IMR-90 (cell line): ENCODE results near the gene SAMM50. TPM values are rescaled to one million over a fixed set of nuclear protein-coding genes. Genes with fewer than 3 reads are reported as not detected.

Experiments
- ATAC-seq: fragments of 200-7000 bp; cut with Tn5 transposase; 2 replicates; pipeline ENCODE4 v1.9.1; 2020; ENCODE audit warnings: low read depth, mild to moderate bottlenecking, moderate library complexity
- BruUV-seq: library from RNA; stranded (reverse); fragments of 400-500 nt; replicated peaks from 2 replicates; lab custom pipeline; 2021; lab: Mats Ljungman, UMichigan
- CTCF ChIA-PET: fragments of 300-600 bp; formaldehyde crosslinking; extraction: SDS; loops from one replicate; lab custom pipeline; 2021; ENCODE audit warnings: antibody characterized with exemption; lab: Yijun Ruan, JAX
- POLR2A ChIA-PET: fragments of 300-600 bp; sonication (Branson Sonifier 250); formaldehyde crosslinking; loops from one replicate; lab custom pipeline; 2022; ENCODE audit warnings: antibody characterized with exemption; ENCODE audit not compliant: unreplicated experiment; lab: Charles Lee
- DNase-seq: peaks from one replicate; pipeline ENCODE4 v3.0.0; 2013
- H2AFZ ChIP-seq: replicated peaks from 2 replicates; pipeline ENCODE3; 2013; ENCODE audit warnings: low read length, mild to moderate bottlenecking; ENCODE audit not compliant: poor library complexity
- H2AK5ac ChIP-seq: 2 replicates; pipeline ENCODE4 v1.6.1; 2013; ENCODE audit warnings: low read depth, low read length, inconsistent platforms
- H2AK9ac ChIP-seq: replicated peaks from 2 replicates; pipeline ENCODE3; 2013; ENCODE audit warnings: mild to moderate bottlenecking, low read depth, low read length, moderate library complexity; ENCODE audit not compliant: poor library complexity
- H2BK120ac ChIP-seq: 2 replicates; pipeline ENCODE4 v1.6.1; 2013; ENCODE audit warnings: low read depth, low read length, inconsistent platforms
- H2BK15ac ChIP-seq: 3 replicates; pipeline ENCODE4 v1.6.1; 2013; ENCODE audit warnings: low read depth, low read length, inconsistent platforms
- H2BK20ac ChIP-seq: 2 replicates; pipeline ENCODE4 v1.6.1; 2013; ENCODE audit warnings: low read depth, mild to moderate bottlenecking, inconsistent platforms, low read length, moderate library complexity
- H2BK5ac ChIP-seq: 2 replicates; pipeline ENCODE4 v1.6.1; 2013; ENCODE audit warnings: mild to moderate bottlenecking, low read depth, low read length, inconsistent platforms; ENCODE audit not compliant: poor library complexity, severe bottlenecking
- H3K14ac ChIP-seq: replicated peaks from 2 replicates; pipeline ENCODE4 v1.6.1; 2013; ENCODE audit warnings: low read depth, low read length, inconsistent platforms
- H3K18ac ChIP-seq: 2 replicates; pipeline ENCODE4 v1.6.1; 2013; ENCODE audit warnings: low read depth, low read length, control low read depth
- H3K23ac ChIP-seq: 2 replicates; pipeline ENCODE4 v1.6.1; 2013; ENCODE audit warnings: low read depth, low read length, inconsistent platforms
- H3K27ac ChIP-seq: 2 replicates; pipeline ENCODE4 v1.5.1; 2013; ENCODE audit warnings: mild to moderate bottlenecking, control low read depth, low read length; ENCODE audit not compliant: insufficient read depth
- H3K27me3 ChIP-seq: 2 replicates; pipeline ENCODE4 v1.6.1; 2013; ENCODE audit warnings: low read length; ENCODE audit not compliant: control insufficient read depth, insufficient read depth
- H3K36me3 ChIP-seq: 2 replicates; pipeline ENCODE4 v1.6.1; 2013; ENCODE audit warnings: low read length, mixed read lengths; ENCODE audit not compliant: control insufficient read depth, insufficient read depth
- H3K4ac ChIP-seq: 2 replicates; pipeline ENCODE4 v1.6.1; 2013; ENCODE audit warnings: low read depth, low read length, inconsistent platforms
- H3K4me1 ChIP-seq: 2 replicates; pipeline ENCODE4 v1.6.1; 2013; ENCODE audit warnings: low read length, mixed read lengths; ENCODE audit not compliant: control insufficient read depth, insufficient read depth
- H3K4me2 ChIP-seq: 2 replicates; pipeline ENCODE4 v1.6.1; 2013; ENCODE audit warnings: low read depth, mild to moderate bottlenecking, control low read depth, low read length, moderate library complexity
- H3K4me3 ChIP-seq: 2 replicates; pipeline ENCODE4 v1.5.1; 2013; ENCODE audit warnings: low read depth, mild to moderate bottlenecking, control low read depth, low read length, moderate library complexity; ENCODE audit not compliant: insufficient read depth
- H3K56ac ChIP-seq: 2 replicates; pipeline ENCODE4 v1.6.1; 2013; ENCODE audit warnings: low read length, inconsistent platforms; ENCODE audit not compliant: insufficient read depth; ENCODE audit errors: extremely low read depth
- H3K79me1 ChIP-seq, 2 experiments: 2 replicates each; pipeline ENCODE4 v1.6.1; 2013; ENCODE audit warnings: low read length in 2 of 2, inconsistent platforms in 1 of 2, low read depth in 1 of 2
- H3K9ac ChIP-seq: 2 replicates; pipeline ENCODE4 v1.6.1; 2013; ENCODE audit warnings: low read depth, low read length, control low read depth
- H3K9me1 ChIP-seq: 2 replicates; pipeline ENCODE4 v1.6.1; 2013; ENCODE audit warnings: low read length, inconsistent platforms; ENCODE audit not compliant: insufficient read depth
- H3K9me3 ChIP-seq: 2 replicates; pipeline ENCODE4 v1.6.1; 2013; ENCODE audit warnings: low read length; ENCODE audit not compliant: control insufficient read depth, insufficient read depth
- H4K20me1 ChIP-seq: 2 replicates; pipeline ENCODE4 v1.6.1; 2013; ENCODE audit warnings: low read length, inconsistent platforms; ENCODE audit not compliant: insufficient read depth
- H4K5ac ChIP-seq: 2 replicates; pipeline ENCODE4 v1.6.1; 2013; ENCODE audit warnings: mild to moderate bottlenecking, low read depth, low read length, control low read depth
- H4K8ac ChIP-seq, 2 experiments: 2 replicates each; pipeline ENCODE4 v1.6.1; 2013; ENCODE audit warnings: low read depth in 2 of 2, low read length in 2 of 2, control low read depth in 1 of 2, inconsistent platforms in 1 of 2
- H4K91ac ChIP-seq: 2 replicates; pipeline ENCODE4 v1.6.1; 2013; ENCODE audit warnings: low read depth, low read length, inconsistent platforms; ENCODE audit not compliant: insufficient read depth
- BHLHE40 ChIP-seq: fragments of 150-350 bp; IDR thresholded peaks from 2 replicates; pipeline ENCODE4 v1.6.1; 2016; ENCODE audit warnings: mild to moderate bottlenecking, low read depth, low read length
- CEBPB ChIP-seq: IDR thresholded peaks from 2 replicates; pipeline ENCODE4 v1.6.1; 2012; ENCODE audit warnings: low read depth, low read length, improper control_type of control experiment
- FOS ChIP-seq: fragments of 150-350 bp; IDR thresholded peaks from 2 replicates; pipeline ENCODE4 v1.6.1; 2016; ENCODE audit warnings: low read depth, low read length
- NFE2L2 ChIP-seq: fragments of 150-350 bp; IDR thresholded peaks from 2 replicates; pipeline ENCODE4 v1.6.1; 2016; ENCODE audit warnings: low read depth, mild to moderate bottlenecking, low read length
- POLR2A ChIP-seq: IDR thresholded peaks from 2 replicates; pipeline ENCODE4 v1.6.1; 2012; ENCODE audit warnings: mild to moderate bottlenecking, low read depth, low read length
- RCOR1 ChIP-seq: IDR thresholded peaks from 2 replicates; pipeline ENCODE4 v1.6.1; 2012; ENCODE audit warnings: mild to moderate bottlenecking, low read length, improper control_type of control experiment; ENCODE audit not compliant: insufficient replicate concordance
- RFX5 ChIP-seq: IDR thresholded peaks from 2 replicates; pipeline ENCODE4 v1.8.0; 2012; ENCODE audit warnings: low read depth, mild to moderate bottlenecking, low read length, moderate library complexity
- WGBS, 2 experiments: methylation state at CpG; one replicate each; pipeline versions ENCODE4 v1.1.5 to v1.1.7; 2013; ENCODE audit warnings: missing lambda C conversion rate in 2 of 2; ENCODE audit not compliant: insufficient read length in 1 of 2; ENCODE audit errors: extremely low coverage in 2 of 2; 5-methylcytosine and 5-hydroxymethylcytosine counted together
- dilution Hi-C: fragments of 300-500 bp; cut with HindIII; formaldehyde crosslinking; loops from one replicate; pipeline ENCODE4 v1.14.3; 2018; ENCODE audit warnings: low sequenced_read_pairs; ENCODE audit not compliant: unreplicated experiment
- in situ Hi-C: fragments of 300-500 bp; cut with MboI; formaldehyde crosslinking; loops from 3 replicates; pipeline ENCODE4 v1.14.3; 2019; ENCODE audit warnings: low sequenced_read_pairs, inconsistent platforms, mixed read lengths
- intact Hi-C: fragments of 100-400 bp; cut with micrococcal nuclease; formaldehyde crosslinking; loops from 2 replicates; pipeline ENCODE4 v1.10.0; 2022
- polyA plus RNA-seq, 3 experiments: library from polyadenylated mRNA; depleted of rRNA; stranded (reverse); fragments of >200 nt; gene quantifications; 2 replicates each; pipeline ENCODE4 v1.2.3, GENCODE V29; 2012; ENCODE audit warnings: low replicate concordance in 1 of 3
- total RNA-seq: library from RNA; depleted of rRNA; stranded (reverse); fragments of >200 nt; gene quantifications from 2 replicates; pipeline ENCODE4 v1.2.3, GENCODE V29; 2012
- TF ChIP-seq, protein P1 (sequence below): conservative IDR thresholded peaks from 2 replicates; pipeline ENCODE4 v1.5.1; 2012; ENCODE audit warnings: mild to moderate bottlenecking, low read depth, low read length, improper control_type of control experiment
- TF ChIP-seq, protein P2 (sequence below): fragments of 150-350 bp; IDR thresholded peaks from 2 replicates; pipeline ENCODE4 v1.6.1; 2016; ENCODE audit warnings: low read depth, mild to moderate bottlenecking, low read length, moderate library complexity, borderline replicate concordance
- TF ChIP-seq, protein P3 (sequence below): fragments of 150-350 bp; IDR thresholded peaks from 2 replicates; pipeline ENCODE4 v1.6.1; 2017; ENCODE audit warnings: mild to moderate bottlenecking, antibody characterized with exemption, low read length, low read depth

The SAMM50 gene
- total and polyA plus RNA-seq, 2 of the 4 experiments (the other 2 are of a cell fraction): 40.6 to 43.7 TPM

DNA sequence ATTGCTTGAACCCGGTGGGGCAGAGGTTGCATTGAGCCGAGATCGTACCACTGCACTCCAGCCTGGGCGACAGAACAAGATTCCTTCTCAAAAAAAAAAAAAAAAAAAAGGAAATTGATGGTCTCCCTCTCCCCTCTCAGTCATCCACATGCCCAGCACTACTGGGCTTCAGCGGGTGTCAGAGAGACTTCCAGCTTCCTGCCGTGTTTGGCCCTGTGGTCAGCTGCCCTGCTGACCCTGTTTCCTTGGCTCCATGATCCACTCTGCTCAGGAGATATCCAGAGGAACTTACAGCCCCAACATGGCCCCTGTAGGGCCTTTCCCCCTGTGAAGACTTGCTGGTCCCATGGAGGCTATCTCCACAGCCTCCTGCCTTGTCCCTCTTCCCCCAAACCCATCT, 37.7 kb upstream of the SAMM50 start:
- Histone ChIP-seq H2BK5ac (no peak overlapping the region), H3K14ac (0 out of 2 replicates have a peak overlapping the region, but pooled peaks have one; percentile 3), H3K4ac (peak overlapping the region; percentile 28), H3K27ac (no peak overlapping the region), H3K4me2 (no peak overlapping the region), H3K79me1 (0 out of 4 replicates have a peak, but pooled peaks cover 0 to 6% of the 10 kb centered on the region in 2 experiments), H4K20me1 (no peaks in the 10 kb centered on the region), H2BK20ac (peak overlapping the region; percentile 62), H3K9me3 (no peaks in the 10 kb centered on the region), H2BK120ac (peak overlapping the region; percentile 44), H4K91ac (peak overlapping the region; percentile 58; the same call in 1 of the 2 replicates), H3K4me1 (peaks cover 34% of the 10 kb centered on the region), H2BK15ac (peak overlapping the region; percentile 54; the same call in 2 of the 3 replicates), H4K5ac (no peak overlapping the region), H3K9me1 (peaks cover 24% of the 10 kb centered on the region), H4K8ac (0 out of 4 replicates have a peak overlapping the region, but pooled peaks of 1 of the 2 experiments have one; percentile 11), H3K27me3 (no peaks in the 10 kb centered on the region), H2AK5ac (no peak overlapping the region), H3K56ac (no peak overlapping the region), H3K18ac (peak overlapping the region; percentile 24; the same call in 1 of the 2 replicates), H2AK9ac (no peak overlapping the region), H3K4me3 (no peak overlapping the region), H3K23ac (no peak overlapping the region), H3K9ac (no peak overlapping the region), H3K36me3 (no peaks in the 10 kb centered on the region), H2AFZ (peak overlapping the region; percentile 40)
- POLR2A ChIA-PET: no interaction called here
- WGBS, 2 experiments: no CpG with 5 or more reads among the region's 6 CpGs
- dilution Hi-C loops: no loop called here
- TF ChIP-seq RCOR1: no peak
- no peak for TF ChIP-seq BHLHE40
- TF ChIP-seq POLR2A: no peak
- TF ChIP-seq, protein P1, sequence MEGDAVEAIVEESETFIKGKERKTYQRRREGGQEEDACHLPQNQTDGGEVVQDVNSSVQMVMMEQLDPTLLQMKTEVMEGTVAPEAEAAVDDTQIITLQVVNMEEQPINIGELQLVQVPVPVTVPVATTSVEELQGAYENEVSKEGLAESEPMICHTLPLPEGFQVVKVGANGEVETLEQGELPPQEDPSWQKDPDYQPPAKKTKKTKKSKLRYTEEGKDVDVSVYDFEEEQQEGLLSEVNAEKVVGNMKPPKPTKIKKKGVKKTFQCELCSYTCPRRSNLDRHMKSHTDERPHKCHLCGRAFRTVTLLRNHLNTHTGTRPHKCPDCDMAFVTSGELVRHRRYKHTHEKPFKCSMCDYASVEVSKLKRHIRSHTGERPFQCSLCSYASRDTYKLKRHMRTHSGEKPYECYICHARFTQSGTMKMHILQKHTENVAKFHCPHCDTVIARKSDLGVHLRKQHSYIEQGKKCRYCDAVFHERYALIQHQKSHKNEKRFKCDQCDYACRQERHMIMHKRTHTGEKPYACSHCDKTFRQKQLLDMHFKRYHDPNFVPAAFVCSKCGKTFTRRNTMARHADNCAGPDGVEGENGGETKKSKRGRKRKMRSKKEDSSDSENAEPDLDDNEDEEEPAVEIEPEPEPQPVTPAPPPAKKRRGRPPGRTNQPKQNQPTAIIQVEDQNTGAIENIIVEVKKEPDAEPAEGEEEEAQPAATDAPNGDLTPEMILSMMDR: no peak
- no peak for TF ChIP-seq RFX5
- TF ChIP-seq, protein P2, sequence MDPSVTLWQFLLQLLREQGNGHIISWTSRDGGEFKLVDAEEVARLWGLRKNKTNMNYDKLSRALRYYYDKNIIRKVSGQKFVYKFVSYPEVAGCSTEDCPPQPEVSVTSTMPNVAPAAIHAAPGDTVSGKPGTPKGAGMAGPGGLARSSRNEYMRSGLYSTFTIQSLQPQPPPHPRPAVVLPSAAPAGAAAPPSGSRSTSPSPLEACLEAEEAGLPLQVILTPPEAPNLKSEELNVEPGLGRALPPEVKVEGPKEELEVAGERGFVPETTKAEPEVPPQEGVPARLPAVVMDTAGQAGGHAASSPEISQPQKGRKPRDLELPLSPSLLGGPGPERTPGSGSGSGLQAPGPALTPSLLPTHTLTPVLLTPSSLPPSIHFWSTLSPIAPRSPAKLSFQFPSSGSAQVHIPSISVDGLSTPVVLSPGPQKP: no peak
- no peak for TF ChIP-seq NFE2L2
- no peak for TF ChIP-seq CEBPB
- TF ChIP-seq FOS: no peak
- TF ChIP-seq, protein P3, sequence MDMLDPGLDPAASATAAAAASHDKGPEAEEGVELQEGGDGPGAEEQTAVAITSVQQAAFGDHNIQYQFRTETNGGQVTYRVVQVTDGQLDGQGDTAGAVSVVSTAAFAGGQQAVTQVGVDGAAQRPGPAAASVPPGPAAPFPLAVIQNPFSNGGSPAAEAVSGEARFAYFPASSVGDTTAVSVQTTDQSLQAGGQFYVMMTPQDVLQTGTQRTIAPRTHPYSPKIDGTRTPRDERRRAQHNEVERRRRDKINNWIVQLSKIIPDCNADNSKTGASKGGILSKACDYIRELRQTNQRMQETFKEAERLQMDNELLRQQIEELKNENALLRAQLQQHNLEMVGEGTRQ: no peak
- DNase-seq: no peak
- ATAC-seq: no peak
- intact Hi-C loops: no loop called here
- in situ Hi-C loops: no loop called here
- CTCF ChIA-PET: interaction anchor here (0.9 kb wide), 1 partner anchor 28 kb away, joined by 3 read pairs; no protein-coding TSS in a partner anchor
- BruUV-seq: no TSS peak
